AG08396 (cell line): ENCODE measurements around the gene PABPN1.
"Not testable (repeated sequence)": the region's sequence is repeated elsewhere in the genome, so short reads cannot be mapped to it uniquely, and the experiment has no call there.

Experiments used
- DNase-seq: peaks from one replicate; pipeline ENCODE4 v3.0.0; 2012; ENCODE audit warnings: low spot score, mixed read lengths

PABPN1 gene

GRCh38 chr14:23301288-23301968 is 19.8 kb upstream of the PABPN1 start:
- peak; percentile 98 for DNase-seq

- DNase-seq, result no peak
These were observed 19.3 kb upstream of the PABPN1 start for GRCh38 chr14:23301969-23302289.

- DNase-seq, result peak; percentile 69
These were observed 18.7 kb upstream of the PABPN1 start, which contains the start of gene PPP1R3E for GRCh38 chr14:23302290-23303225. PPP1R3E (minus strand) TSS chr14:23302859; CDS start chr14:23302576, 283 bp downstream.

DNA sequence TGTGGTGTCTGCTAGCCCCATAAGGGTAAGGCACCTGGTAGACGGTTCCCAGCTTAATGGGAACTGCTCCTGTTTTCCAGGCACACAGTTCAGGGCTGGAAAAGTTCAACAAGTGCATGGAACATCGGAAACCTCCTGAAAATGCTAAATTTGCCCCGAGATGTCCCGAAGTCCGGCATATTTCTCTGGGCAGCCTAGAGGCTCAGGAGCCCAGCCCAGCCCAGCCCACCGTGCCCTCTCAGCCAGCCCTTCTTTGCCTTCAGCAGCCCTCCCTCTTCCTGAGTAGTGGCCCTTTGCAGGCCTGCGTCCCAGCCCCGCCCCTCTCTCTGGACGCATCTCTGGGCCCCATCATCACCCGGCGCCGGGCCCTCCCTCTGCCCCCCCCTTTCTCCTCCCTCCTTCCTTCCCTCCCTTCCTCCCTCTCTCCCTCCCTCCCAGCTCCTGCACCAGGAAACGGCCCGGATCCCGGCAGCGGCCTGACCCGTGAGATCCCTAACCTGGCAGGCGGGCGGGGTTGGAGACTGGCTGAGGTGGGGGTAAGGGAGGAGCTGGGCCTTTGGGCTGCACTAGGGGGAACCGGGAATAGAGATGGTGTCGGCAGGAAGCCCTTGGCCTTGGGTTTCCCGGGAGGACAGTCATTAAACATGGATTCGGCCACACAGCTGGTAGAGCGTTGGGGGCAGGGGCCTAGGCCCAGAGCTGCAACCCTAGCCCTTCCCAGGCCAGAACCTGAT is 14.7 kb upstream of the PABPN1 start, which contains the start of gene BCL2L2:
Gene BCL2L2 (plus strand): TSS at position 422 of the 734 bp plus-strand sequence. CDS start 935 bp downstream, outside the sequence.
- peak; percentile 80 for DNase-seq

DNA sequence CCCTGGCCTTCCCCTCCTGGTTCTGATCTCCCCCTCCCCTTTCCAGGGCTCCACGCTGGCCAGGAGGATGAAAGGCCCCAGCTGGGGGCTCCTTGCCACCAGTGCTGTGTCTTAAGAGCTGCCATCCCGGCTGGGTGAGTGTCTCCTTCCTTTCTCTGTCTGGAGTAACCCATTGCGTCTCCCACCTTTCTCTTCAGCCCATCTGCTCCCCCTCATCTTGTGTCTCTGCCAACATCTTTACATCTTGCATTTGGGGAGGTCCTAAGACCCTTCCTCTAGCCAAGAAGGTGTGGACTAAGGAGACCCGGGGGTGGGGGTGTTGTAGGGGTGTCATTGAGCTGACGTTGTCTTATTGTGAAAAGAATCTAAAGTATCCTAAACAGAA is 14.1 kb upstream of the PABPN1 start:
- no peak for DNase-seq

DNA sequence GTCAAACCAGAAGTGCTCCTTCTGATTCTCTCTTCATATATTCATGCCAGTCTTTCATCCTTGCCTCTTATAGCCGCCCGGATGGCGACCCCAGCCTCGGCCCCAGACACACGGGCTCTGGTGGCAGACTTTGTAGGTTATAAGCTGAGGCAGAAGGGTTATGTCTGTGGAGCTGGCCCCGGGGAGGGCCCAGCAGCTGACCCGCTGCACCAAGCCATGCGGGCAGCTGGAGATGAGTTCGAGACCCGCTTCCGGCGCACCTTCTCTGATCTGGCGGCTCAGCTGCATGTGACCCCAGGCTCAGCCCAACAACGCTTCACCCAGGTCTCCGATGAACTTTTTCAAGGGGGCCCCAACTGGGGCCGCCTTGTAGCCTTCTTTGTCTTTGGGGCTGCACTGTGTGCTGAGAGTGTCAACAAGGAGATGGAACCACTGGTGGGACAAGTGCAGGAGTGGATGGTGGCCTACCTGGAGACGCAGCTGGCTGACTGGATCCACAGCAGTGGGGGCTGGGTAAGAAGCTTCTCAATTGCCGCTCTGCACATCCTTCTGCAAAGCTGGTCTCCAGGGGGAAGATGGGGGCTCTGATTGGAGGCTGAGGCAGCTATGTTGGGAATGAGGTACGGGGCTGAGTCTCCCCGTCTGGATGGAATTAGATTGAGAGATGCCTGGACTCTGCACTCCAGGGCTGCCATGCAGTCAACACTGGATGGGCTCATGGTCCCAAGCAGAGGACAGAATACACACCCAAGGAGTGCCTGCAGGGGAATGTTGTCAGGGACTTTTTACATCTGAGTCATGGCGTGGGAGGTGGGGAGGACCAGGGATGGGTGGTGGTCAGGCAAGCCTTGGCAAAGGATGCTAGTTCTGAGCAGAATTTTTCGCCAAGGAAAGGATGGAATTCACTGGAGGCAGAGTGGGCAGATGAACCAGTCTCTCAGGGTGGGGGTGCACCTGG is 13.3 kb upstream of the PABPN1 start:
- no peak for DNase-seq

GRCh38 chr14:23308721-23309445 is 12.4 kb upstream of the PABPN1 start:
- DNase-seq, result no peak

GRCh38 chr14:23310546-23310945 is 10.7 kb upstream of the PABPN1 start:
- no peak for DNase-seq

- no peak for DNase-seq
These were observed 5.0 kb upstream of the PABPN1 start for GRCh38 chr14:23316300-23316699.

DNA sequence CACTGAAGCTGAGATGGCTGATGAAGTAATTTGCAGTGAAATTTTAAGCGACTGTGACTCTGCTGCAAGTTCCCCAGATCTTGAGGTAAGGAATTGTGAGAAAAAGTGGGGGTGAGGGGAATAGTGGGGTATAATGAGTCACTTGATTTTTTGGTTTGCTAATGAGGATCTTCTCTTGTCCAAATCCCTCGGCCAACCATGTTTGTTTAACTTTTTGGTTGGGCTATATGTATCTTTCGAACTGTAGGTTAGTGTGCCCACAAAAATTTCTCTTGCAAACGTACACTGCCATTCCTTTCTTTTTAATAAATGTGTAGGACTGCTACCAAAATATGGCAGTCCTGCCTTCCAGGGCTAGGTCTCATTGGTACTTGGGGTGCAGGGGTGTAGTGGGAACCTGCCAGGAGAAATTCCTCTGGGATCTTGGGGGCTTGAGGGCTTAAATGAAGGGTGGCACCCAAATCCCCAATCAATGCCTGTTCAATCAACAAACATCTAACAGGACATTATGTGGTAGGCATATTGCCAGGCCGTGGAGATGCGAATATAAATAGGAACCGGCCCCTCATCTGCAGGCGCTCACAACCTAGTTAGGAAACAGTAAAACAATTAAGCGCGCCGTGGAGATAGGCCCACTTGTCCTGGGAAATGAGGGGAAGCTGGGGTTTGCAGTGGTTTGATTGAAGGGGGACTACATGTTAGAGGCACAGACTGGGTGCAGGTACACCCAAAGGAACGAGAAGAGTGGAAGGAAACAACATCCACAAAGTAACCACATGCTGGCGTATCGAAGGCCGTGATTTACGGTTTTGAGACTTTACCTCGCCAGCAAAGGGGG is 1.3 kb upstream of the PABPN1 start:
- no peak for DNase-seq

GRCh38 chr14:23321572-23322547 is 603 bp downstream of the PABPN1 start:
- DNase-seq, result peak; percentile 64

DNA sequence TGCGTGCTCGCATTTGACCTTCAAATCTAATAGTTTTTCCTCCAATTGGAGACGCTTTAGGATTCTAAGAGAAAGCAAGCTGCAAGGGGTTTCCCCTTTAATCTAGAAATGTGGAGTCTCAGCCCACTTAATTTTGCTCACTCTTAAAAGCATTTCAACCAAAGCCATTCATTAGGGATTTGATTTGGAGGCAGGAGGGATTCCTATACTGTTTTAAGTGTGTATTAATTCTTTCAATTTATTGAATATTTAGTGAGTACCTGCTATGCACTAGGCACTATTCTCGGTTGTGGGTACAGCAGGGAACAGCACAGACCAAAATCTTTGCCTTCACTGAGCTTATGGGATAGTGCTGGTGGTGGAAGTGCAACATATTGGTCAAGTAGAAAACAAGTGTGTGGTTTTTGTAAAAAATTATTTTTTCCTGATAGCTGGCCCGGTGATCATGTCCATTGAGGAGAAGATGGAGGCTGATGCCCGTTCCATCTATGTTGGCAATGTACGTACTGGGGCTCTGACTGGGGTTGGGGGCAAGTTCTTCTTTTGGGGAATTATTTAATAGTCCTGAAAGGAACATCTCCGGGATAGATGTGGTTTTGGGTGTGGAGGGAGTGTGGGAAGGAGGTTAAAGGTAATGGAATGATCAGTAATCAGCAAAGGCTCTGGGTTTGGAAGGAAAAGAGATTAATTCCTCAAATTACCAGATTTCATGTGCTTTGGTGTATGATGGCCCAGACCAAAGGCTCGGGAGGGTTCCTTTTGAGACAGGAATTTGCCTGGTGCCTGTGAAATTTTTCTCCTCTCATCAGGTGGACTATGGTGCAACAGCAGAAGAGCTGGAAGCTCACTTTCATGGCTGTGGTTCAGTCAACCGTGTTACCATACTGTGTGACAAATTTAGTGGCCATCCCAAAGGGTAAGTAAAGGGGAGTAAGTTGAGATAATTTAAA is 1.6 kb downstream of the PABPN1 start:
- DNase-seq, result no peak

- DNase-seq, result no peak
These were observed 2.7 kb downstream of the PABPN1 start for GRCh38 chr14:23323838-23324454.

GRCh38 chr14:23324455-23324846 is 3.2 kb downstream of the PABPN1 start:
- no peak for DNase-seq

- DNase-seq, result no peak
These were observed 3.7 kb downstream of the PABPN1 start for GRCh38 chr14:23324993-23325392.

- not testable (repeated sequence) for DNase-seq
These were observed 4.5 kb downstream of the PABPN1 start for GRCh38 chr14:23325746-23326145.
